ENCODE data around the gene TSNAX. TPM values are rescaled to one million over a fixed set of nuclear protein-coding genes. Genes with fewer than 3 reads are reported as not detected.

TSNAX gene
- total and polyA plus RNA-seq, 4 donors: 12.8 to 25.4 (median 19.6) TPM

DNA sequence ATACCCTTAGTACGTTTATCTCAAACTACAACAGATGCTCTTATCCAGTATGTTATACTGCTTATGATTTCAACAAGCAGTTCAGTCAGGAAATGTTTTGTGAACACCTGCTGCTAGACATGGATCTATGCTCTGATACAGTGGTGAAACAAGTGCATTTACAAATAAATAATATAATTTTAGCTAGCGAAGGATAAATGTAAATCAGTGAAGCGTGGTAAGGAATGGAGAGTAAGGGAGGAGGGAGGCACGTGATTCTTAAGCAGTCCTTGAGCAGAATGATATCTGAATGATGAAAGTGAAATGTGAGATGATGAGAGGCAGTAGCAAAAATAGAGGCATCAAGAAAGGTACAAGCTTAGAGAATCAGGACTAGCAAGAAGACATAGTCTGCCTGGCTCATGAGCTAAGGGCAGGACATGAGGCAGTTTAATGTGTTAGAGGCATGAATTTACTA lies 6.3 kb downstream of the TSNAX start:
- TF ChIP-seq, protein P1, sequence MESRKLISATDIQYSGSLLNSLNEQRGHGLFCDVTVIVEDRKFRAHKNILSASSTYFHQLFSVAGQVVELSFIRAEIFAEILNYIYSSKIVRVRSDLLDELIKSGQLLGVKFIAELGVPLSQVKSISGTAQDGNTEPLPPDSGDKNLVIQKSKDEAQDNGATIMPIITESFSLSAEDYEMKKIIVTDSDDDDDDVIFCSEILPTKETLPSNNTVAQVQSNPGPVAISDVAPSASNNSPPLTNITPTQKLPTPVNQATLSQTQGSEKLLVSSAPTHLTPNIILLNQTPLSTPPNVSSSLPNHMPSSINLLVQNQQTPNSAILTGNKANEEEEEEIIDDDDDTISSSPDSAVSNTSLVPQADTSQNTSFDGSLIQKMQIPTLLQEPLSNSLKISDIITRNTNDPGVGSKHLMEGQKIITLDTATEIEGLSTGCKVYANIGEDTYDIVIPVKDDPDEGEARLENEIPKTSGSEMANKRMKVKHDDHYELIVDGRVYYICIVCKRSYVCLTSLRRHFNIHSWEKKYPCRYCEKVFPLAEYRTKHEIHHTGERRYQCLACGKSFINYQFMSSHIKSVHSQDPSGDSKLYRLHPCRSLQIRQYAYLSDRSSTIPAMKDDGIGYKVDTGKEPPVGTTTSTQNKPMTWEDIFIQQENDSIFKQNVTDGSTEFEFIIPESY (IDR thresholded peaks at IDR 0.05): no peak
- no peak for TF ChIP-seq GABPA (IDR thresholded peaks at IDR 0.05 in 1 of 2, conservative IDR thresholded peaks at IDR 0.05 in 1 of 2)
- no peak for TF ChIP-seq EGR1 (IDR thresholded peaks at IDR 0.05; ENCODE audit: low read depth in 2 of 2)
- TF ChIP-seq, protein P2, sequence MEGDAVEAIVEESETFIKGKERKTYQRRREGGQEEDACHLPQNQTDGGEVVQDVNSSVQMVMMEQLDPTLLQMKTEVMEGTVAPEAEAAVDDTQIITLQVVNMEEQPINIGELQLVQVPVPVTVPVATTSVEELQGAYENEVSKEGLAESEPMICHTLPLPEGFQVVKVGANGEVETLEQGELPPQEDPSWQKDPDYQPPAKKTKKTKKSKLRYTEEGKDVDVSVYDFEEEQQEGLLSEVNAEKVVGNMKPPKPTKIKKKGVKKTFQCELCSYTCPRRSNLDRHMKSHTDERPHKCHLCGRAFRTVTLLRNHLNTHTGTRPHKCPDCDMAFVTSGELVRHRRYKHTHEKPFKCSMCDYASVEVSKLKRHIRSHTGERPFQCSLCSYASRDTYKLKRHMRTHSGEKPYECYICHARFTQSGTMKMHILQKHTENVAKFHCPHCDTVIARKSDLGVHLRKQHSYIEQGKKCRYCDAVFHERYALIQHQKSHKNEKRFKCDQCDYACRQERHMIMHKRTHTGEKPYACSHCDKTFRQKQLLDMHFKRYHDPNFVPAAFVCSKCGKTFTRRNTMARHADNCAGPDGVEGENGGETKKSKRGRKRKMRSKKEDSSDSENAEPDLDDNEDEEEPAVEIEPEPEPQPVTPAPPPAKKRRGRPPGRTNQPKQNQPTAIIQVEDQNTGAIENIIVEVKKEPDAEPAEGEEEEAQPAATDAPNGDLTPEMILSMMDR (IDR thresholded peaks at IDR 0.05; ENCODE audit: low read depth, low read length, missing input control): no peak
- TF ChIP-seq TAF1 (conservative IDR thresholded peaks at IDR 0.05): no peak
- no peak for TF ChIP-seq HNF4G (IDR thresholded peaks at IDR 0.05)
- no peak for TF ChIP-seq FOXA2 (IDR thresholded peaks at IDR 0.05)
- no peak for TF ChIP-seq HNF4A (conservative IDR thresholded peaks at IDR 0.05)
- TF ChIP-seq, protein P3, sequence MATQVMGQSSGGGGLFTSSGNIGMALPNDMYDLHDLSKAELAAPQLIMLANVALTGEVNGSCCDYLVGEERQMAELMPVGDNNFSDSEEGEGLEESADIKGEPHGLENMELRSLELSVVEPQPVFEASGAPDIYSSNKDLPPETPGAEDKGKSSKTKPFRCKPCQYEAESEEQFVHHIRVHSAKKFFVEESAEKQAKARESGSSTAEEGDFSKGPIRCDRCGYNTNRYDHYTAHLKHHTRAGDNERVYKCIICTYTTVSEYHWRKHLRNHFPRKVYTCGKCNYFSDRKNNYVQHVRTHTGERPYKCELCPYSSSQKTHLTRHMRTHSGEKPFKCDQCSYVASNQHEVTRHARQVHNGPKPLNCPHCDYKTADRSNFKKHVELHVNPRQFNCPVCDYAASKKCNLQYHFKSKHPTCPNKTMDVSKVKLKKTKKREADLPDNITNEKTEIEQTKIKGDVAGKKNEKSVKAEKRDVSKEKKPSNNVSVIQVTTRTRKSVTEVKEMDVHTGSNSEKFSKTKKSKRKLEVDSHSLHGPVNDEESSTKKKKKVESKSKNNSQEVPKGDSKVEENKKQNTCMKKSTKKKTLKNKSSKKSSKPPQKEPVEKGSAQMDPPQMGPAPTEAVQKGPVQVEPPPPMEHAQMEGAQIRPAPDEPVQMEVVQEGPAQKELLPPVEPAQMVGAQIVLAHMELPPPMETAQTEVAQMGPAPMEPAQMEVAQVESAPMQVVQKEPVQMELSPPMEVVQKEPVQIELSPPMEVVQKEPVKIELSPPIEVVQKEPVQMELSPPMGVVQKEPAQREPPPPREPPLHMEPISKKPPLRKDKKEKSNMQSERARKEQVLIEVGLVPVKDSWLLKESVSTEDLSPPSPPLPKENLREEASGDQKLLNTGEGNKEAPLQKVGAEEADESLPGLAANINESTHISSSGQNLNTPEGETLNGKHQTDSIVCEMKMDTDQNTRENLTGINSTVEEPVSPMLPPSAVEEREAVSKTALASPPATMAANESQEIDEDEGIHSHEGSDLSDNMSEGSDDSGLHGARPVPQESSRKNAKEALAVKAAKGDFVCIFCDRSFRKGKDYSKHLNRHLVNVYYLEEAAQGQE (IDR thresholded peaks at IDR 0.05): no peak
- no peak for TF ChIP-seq JUND (IDR thresholded peaks at IDR 0.05)
- TF ChIP-seq YY1 (IDR thresholded peaks at IDR 0.05): no peak
- TF ChIP-seq FOXA1 (IDR thresholded peaks at IDR 0.05): no peak
- Histone ChIP-seq H3K4me3 (ENCODE audit: low read depth in 1 of 3, low read length in 3 of 3) (no peak overlapping the region), H3K27ac (ENCODE audit: low read depth in 1 of 2, low read length in 2 of 2) (no peak overlapping the region), H3K4me1 (ENCODE audit: control insufficient read depth in 4 of 4, insufficient read depth in 4 of 4, low read length in 3 of 4) (peaks cover 0 to 4% (median 3%) of the 10 kb centered on the region in 4 donors), H3K36me3 (ENCODE audit: control insufficient read depth in 4 of 4, insufficient read depth in 3 of 4, low read depth in 1 of 4, low read length in 3 of 4) (peaks cover 3 to 13% (median 7%) of the 10 kb centered on the region in 4 donors), H3K9me3 (ENCODE audit: control insufficient read depth in 4 of 4, low read length in 3 of 4) (no peaks in the 10 kb centered on the region), H3K9ac (ENCODE audit: low read depth in 1 of 2, low read length in 2 of 2) (no peak overlapping the region), H3K27me3 (ENCODE audit: control insufficient read depth in 4 of 4, insufficient read depth in 4 of 4, low read length in 3 of 4) (no peaks in the 10 kb centered on the region)
- DNase-seq (ENCODE audit: low spot score): no peak
- WGBS: 85% methylated on average over 4 of the region's 4 CpGs

DNA sequence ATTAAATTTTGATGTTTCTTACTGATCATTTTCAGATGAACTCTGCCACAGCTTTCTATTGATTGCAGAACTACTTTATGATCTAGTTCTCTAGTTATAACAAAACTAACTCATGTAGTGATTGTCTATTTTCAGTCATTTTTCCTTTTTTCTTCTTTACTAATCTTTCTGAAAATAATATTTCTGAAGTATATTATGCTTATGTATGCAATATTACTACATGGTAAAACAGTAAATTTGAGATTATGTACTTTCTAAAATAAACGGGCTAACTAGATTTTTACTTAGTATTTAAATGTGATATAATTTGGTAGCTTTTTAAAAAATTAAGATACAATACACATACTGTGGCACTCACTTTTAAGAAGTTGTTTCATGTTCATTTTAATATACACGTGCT lies 7.6 kb downstream of the TSNAX start:
- DNase-seq (ENCODE audit: low spot score): no peak
- Histone ChIP-seq H3K9me3 (ENCODE audit: control insufficient read depth in 4 of 4, low read length in 3 of 4) (no peaks in the 10 kb centered on the region), H3K27me3 (ENCODE audit: control insufficient read depth in 4 of 4, insufficient read depth in 4 of 4, low read length in 3 of 4) (no peaks in the 10 kb centered on the region), H3K36me3 (ENCODE audit: control insufficient read depth in 4 of 4, insufficient read depth in 3 of 4, low read depth in 1 of 4, low read length in 3 of 4) (peaks cover 3 to 13% (median 7%) of the 10 kb centered on the region in 4 donors), H3K9ac (ENCODE audit: low read depth in 1 of 2, low read length in 2 of 2) (no peak overlapping the region), H3K4me1 (ENCODE audit: control insufficient read depth in 4 of 4, insufficient read depth in 4 of 4, low read length in 3 of 4) (no peaks in the 10 kb centered on the region), H3K27ac (ENCODE audit: low read depth in 1 of 2, low read length in 2 of 2) (no peak overlapping the region), H3K4me3 (ENCODE audit: low read depth in 1 of 3, low read length in 3 of 3) (no peak overlapping the region)
- WGBS: 93% methylated on average over 2 of the region's 2 CpGs
- TF ChIP-seq, protein P1 (IDR thresholded peaks at IDR 0.05): no peak
- TF ChIP-seq GABPA (IDR thresholded peaks at IDR 0.05 in 1 of 2, conservative IDR thresholded peaks at IDR 0.05 in 1 of 2) (no peak), TAF1 (conservative IDR thresholded peaks at IDR 0.05) (no peak), HNF4A (conservative IDR thresholded peaks at IDR 0.05) (no peak), RAD21 (IDR thresholded peaks at IDR 0.05) (no peak), SP1 (IDR thresholded peaks at IDR 0.05) (no peak), EGR1 (IDR thresholded peaks at IDR 0.05; ENCODE audit: low read depth in 2 of 2) (no peak), FOXA1 (IDR thresholded peaks at IDR 0.05) (no peak), YY1 (IDR thresholded peaks at IDR 0.05) (no peak), JUND (IDR thresholded peaks at IDR 0.05) (no peak)
- TF ChIP-seq, protein P4, sequence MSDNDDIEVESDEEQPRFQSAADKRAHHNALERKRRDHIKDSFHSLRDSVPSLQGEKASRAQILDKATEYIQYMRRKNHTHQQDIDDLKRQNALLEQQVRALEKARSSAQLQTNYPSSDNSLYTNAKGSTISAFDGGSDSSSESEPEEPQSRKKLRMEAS (IDR thresholded peaks at IDR 0.05): no peak
- TF ChIP-seq, protein P5, sequence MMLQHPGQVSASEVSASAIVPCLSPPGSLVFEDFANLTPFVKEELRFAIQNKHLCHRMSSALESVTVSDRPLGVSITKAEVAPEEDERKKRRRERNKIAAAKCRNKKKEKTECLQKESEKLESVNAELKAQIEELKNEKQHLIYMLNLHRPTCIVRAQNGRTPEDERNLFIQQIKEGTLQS (IDR thresholded peaks at IDR 0.05): no peak
- TF ChIP-seq, protein P2 (IDR thresholded peaks at IDR 0.05; ENCODE audit: low read depth, low read length, missing input control): no peak

Measured in liver (tissue), 9 donors.